COR-L47 (cell line): ENCODE results near the gene POLN.
"Not testable (repeated sequence)": the region's sequence is repeated elsewhere in the genome, so short reads cannot be mapped to it uniquely, and the experiment has no call there.

ENCODE experiments used
- DNase-seq: peaks from one replicate; lab custom pipeline; 2025; lab: John Stamatoyannopoulos, UW

POLN gene

DNA sequence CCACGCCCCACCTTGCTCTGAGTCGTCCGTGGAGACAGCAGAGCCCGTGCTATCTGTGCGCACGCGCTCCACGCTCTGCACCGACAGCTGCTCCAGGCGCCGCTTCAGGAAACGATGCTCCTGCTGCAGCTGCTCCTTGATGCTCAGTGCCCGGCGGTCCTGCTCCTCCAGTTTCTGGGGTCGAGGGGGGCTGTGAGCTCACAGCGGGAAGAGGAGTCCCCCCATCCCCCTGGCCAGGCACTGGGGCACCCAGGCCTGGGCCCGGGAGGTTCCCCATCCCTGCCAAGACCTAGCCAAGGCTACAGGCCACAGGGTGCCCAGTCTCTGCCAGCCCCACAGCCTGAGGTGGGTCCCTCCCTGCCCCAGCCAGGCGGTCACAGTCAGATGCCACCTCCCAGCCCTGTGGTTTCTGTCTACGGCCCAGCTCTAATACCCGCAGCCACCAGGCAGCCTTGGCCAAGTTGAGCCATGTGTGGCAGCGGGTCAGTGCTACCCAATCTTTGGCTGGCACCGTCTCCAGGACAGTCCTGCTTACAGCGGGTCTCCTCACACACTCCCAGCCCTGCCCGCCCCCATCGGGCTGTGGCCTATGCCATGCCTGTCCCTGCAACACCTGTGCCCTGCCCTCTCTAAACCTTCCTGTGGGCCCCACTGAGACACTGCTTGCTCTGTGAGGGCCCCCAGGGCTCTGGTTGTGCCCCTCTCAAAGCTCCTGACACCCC is 9.3 kb upstream of the POLN start:
- DNase-seq: no peak

GRCh38 chr4:2250357-2251072 is 8.6 kb upstream of the POLN start:
- DNase-seq: no peak

GRCh38 chr4:2249526-2250356 is 7.8 kb upstream of the POLN start:
- DNase-seq: no peak

DNA sequence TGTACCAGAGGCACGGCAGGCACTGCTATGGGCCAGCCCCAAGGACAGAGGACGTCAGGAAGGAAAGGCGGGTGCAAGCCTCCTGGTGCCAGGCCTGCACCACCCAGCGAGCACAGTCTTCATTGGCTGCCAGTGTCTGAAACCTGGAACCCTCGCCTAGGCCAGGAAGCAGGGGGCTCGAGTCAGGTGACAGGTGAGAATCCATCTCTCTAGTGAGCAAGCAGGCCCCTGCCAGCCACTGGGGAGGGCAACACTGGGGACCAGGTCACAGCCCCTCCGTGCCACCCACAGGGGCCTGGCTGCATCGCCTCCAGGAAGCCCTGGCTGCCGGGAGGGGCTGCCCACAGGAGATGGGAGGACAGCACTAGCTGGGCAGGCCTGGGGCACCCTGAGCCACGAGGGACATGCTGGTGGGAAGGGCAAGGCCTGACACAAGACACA is 6.9 kb upstream of the POLN start:
- no peak for DNase-seq

DNA sequence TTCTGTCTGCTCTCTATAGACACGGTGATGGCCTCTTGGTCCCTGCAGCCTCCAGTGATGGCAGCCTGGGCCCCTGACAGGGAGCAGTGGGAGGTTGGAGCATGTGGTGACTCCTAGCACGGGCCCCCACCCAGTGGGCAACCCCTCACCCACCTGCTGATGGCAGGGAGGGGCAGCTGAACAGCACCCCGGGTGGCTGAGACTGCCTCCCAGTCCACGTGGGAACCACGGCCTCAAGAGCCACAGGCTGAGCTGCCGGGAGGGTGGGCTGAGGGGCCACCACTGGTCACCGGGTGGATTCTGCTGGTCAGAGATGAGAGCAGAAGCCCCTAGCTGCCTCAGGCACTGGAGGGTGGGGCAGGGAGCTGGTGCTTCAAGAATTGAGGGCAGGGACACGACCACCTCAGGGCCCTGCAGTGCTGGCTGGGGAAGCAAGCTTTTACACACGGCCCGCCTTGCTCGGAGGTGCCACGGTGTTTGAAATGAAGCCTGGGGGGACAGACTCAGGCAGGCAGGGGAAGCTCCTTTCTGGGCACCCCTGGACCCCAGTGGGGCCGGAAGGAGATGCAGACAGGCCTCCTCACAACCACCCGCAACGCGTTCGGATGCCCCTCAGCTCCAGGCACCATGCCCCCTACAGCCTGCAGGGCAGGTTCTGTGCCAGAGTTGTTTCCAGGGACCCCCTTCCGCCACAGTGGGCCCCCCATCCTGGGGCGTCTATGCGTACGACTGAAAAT is 6.3 kb upstream of the POLN start:
- DNase-seq: no peak

DNA sequence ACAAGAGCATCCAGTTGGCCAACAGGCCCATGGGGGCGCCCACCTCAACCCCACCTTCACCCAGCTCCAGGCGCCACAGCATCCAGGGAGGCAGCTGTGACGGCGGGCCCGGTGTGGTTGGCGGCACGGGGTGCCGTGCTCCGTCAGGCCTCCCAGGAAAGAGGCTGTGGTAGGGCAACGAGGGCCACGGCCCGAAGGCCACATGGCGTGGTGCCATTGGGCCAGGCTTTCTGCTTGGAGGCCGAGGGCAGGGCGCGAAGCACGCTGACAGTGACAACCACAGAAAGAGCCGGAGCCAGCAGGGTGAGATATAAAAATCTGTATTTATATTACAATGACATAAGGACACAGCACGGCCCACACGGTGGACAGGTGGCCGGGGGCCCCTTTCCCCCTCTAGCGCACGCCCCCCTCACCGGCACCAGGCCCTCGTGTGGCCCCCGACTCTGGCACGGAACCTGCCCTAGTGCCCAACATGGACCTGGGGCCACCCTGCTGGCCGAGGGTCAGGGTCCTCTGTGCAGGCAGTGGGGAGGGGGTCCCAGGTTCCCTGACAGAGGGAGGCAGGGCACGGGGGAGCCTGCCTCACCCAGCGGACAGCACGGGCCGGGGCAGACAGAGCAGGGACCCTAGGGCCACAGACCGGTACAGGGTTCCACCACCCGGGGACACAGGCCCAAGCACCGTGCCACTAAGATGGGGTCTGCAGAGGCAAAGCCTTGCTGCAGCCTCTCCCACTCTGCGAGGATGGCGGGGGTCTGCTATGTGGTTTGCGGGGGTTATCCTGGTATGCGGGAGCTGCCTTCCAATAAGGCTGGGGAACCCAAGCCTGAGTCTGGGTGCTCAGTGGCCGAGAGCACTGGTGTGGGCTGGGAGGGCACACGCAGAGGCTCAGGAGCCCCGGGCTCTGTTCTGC is 5.5 kb upstream of the POLN start:
- DNase-seq: no peak

DNA sequence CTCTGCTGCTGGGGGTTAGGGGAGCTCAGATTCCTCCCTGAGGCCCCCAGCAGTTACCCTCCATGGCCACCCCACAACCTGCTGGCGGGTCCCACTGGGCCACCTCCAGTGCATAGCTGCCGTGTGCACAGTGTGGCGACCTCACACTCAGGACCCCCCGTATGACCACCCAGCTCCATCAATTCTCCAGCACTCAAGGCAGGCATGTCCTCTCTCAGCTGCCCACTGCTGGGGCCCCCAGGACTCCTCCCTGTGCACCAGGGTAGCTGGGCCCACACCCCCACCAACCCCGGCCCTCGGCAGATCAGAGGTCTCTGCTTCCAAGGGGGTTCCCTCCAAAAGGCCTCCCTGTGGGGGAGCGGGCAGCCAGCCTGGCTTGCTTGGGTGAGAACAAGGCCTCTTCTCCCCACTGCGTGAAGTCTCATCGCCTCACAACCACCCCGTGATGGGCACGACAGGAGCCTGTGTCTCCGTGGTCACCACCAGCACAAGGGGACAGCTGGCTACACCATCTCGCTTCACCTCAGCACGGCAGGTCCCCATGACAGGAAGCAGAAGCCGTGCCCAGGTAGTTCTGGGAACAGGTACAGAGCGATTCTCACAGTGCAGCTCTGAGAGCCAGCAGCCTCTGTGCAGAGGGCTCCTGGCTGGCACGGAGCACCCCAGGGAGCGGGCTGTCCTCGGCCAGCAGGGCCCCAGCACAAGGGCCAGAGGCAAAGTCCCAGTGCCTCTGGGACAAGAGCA is 4.6 kb upstream of the POLN start:
- DNase-seq: no peak

GRCh38 chr4:2245787-2246275 is 3.9 kb upstream of the POLN start:
- DNase-seq: no peak

- DNase-seq: no peak
These were observed 3.3 kb upstream of the POLN start for GRCh38 chr4:2245057-2245786.

DNA sequence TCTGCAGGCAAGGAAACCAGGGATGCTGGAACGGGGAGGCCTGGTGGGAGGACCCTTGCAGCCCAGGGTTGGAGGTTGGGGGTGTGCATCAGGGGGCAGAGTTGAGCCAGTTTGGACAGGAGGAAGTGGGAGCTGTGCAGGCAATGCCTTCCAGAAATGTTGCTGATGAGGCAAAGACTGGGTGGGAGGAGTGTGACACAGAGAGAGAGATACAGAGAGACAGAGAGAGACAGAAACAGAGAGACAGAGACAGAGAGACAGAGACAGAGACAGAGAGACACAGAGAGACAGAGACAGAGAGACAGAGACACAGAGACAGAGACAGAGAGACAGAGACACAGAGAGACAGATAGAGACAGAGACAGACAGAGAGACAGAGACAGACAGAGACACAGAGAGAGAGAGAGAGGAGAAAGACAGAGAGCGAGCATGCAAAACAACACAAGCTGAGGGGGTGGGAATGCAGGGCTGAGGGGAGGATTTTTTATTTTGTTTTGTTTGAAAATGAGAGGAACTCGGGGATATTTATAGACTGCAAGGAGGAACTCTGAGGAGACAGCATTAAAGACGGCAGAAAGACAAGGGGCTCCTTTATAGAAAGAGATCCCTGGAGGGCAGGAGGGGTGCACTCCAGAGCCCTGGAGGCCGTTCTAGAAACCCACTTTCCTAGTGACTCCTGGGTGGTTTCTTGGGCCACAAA is 1.9 kb upstream of the POLN start:
- DNase-seq: no peak

DNA sequence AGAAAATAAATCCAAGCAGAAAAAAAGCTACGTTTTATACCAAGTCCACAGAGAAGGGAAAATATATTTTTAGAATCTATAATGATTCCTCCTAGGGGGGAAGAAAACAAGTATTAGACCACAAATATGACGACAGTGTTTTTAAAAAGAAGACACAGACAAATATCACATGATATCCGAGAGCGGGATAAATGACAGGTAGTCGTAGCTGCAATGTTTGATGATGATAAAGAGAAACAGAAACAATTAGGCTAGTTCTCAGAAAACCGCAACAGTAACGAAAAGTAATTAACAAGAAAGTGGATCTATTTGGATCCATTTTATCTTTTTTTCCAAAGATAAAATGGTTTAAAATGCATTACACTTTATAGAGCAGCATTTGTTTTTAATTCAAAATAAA is 918 bp downstream of the POLN start:
- DNase-seq: no peak

DNA sequence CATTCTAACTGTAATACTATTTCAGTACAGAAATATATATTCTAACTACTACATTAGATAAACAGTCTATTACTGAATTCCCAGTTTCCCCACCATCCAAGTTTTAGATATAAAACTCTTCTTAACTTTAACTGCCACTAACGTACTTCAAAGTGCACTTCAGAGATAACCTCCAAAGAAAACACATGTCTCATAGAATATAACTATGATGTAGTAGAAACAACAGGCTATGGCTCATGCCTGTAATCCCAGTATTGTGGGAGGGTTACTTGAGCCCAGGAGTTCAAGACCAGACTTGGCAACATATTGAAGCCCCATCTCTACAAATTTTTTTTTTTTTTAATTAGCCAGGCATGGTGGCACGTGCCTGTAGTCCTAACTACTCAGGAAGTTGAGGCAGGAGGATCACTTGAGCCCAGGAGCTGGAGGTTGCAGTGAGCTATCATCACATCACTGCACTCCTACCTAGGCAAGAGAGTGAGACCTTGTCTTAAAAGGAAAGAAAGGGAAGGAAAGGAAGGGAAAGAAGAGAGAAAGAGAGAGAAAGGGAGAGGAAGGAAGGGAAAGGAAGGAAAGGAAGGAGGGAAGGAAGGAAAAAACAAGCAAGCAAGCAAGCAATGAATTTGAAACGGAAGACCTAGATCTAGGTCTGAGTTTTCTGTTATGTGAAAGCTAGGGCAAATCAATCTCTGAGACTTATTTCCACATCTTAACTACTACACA is 4.8 kb downstream of the POLN start:
- DNase-seq: no peak

- DNase-seq: no peak
These were observed 10.8 kb downstream of the POLN start for GRCh38 chr4:2231082-2231481.

DNA sequence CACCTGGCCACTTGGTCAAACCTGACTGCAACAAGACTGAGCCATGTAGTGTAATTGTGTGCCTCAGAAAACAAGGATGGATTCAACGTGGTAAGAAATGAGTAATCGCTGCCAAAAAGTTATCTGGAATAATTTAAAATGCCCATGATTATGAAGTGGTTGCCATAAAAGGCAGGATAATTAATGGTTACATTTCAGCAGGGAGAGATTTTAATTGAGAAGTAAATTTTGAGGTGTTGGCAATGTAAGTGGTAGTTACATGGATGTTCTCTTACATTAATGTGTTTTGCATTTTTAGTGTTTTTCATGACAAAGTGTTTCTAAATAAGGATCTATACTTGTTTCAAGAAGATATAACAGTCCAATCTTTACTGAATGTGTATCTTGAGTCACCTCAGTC is 15.7 kb downstream of the POLN start:
- DNase-seq: peak; percentile 39

- peak; percentile 7 for DNase-seq
These were observed 19.1 kb downstream of the POLN start for GRCh38 chr4:2222838-2223237.

DNA sequence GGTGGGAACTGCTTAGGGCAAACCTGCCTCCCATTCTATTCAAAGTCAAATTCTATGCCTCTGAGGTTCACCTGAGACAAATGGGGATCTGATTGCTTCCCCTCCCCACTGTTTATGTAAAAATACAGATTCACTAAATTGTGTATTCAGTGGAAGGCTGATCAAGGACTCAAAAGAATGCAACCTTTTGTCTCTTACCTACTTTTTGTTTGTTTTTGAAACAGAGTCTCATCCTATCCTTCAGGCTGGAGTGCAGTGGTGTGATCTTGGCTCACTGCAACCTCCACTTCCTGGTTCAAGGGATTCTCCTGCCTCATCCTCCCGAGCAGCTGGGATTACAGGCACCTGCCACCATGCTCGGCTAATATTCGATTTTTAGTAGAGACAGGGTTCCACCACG is 20.5 kb downstream of the POLN start:
- not testable (repeated sequence) for DNase-seq

GRCh38 chr4:2220016-2220630 is 21.8 kb downstream of the POLN start:
- DNase-seq: peak; percentile 70
